ENCODE data around the gene CFAP92.
"Not testable (repeated sequence)": the region's sequence is repeated elsewhere in the genome, so short reads cannot be mapped to it uniquely, and the experiment has no call there.

Gene CFAP92

DNA sequence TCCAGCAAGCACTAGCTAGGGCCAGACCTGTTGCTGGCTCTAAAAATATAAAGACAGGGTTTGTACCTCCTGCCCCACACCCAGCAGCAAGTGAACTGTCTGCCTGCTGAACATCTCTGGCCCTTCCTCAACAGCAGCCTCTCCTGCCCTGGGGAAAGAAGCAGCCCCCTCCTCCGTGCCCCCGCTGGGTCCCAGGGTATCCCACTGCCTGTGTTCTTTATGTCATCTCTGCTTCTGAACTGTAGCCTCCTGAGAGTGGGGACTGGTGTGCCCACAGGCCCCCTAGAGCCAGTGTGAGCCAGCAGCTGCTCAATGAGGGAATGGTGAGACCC, 60.0 kb downstream of the CFAP92 start:
- H3K4me1 Mint-ChIP-seq: no peaks in the 10 kb centered on the region
- H3K27ac Mint-ChIP-seq: no peak overlapping the region
- no peak for DNase-seq
- TF ChIP-seq, protein P1, sequence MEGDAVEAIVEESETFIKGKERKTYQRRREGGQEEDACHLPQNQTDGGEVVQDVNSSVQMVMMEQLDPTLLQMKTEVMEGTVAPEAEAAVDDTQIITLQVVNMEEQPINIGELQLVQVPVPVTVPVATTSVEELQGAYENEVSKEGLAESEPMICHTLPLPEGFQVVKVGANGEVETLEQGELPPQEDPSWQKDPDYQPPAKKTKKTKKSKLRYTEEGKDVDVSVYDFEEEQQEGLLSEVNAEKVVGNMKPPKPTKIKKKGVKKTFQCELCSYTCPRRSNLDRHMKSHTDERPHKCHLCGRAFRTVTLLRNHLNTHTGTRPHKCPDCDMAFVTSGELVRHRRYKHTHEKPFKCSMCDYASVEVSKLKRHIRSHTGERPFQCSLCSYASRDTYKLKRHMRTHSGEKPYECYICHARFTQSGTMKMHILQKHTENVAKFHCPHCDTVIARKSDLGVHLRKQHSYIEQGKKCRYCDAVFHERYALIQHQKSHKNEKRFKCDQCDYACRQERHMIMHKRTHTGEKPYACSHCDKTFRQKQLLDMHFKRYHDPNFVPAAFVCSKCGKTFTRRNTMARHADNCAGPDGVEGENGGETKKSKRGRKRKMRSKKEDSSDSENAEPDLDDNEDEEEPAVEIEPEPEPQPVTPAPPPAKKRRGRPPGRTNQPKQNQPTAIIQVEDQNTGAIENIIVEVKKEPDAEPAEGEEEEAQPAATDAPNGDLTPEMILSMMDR (IDR thresholded peaks at IDR 0.05): no peak
- no peak overlapping the region for H3K4me3 Mint-ChIP-seq
- H3K36me3 Mint-ChIP-seq (ENCODE audit: low read depth): no peaks in the 10 kb centered on the region
- peaks cover 50% of the 10 kb centered on the region for H3K27me3 Mint-ChIP-seq (ENCODE audit: low read depth, poor library complexity)
- H3K9me3 Mint-ChIP-seq: peaks cover 12% of the 10 kb centered on the region

DNA sequence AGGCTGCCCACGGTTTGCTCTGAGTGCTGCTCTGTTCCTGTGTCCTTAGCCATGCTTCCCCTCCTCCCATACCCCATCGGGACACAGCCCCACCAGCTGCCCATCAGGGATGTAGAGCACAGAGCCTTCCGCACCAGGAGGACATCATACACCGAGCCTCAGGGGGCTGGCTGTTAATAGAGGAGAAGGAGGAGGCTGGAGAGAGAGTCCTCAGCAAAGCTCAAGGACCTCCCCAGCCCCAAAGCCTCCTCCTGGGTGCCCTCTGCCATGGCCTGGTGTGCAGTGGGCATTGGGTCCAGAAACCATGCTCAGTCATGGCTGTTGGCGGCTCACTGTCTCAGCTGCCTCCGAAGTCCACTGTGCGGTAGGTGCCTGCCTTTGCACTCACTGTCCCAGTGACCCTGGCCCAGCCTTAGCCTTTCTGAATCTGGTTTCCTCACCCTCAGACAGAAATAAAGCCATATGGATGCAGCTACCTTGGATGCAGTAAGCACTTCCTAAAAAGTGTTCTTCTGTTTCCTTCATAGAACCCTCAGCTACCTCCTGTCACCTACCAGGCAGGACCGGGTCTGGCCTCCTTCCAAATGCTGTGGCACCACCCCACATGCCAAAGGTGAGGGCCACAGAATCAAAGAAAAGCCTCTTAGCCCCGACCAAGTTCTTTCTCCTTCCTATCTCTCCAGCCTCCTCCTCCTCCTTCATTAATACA, 60.5 kb downstream of the CFAP92 start:
- H3K4me3 Mint-ChIP-seq: no peak overlapping the region
- TF ChIP-seq, protein P1 (IDR thresholded peaks at IDR 0.05): no peak
- no peaks in the 10 kb centered on the region for H3K36me3 Mint-ChIP-seq (ENCODE audit: low read depth)
- H3K4me1 Mint-ChIP-seq: no peaks in the 10 kb centered on the region
- peaks cover 47% of the 10 kb centered on the region for H3K27me3 Mint-ChIP-seq (ENCODE audit: low read depth, poor library complexity)
- peaks cover 17% of the 10 kb centered on the region for H3K9me3 Mint-ChIP-seq
- no peak for DNase-seq
- no peak overlapping the region for H3K27ac Mint-ChIP-seq

DNA sequence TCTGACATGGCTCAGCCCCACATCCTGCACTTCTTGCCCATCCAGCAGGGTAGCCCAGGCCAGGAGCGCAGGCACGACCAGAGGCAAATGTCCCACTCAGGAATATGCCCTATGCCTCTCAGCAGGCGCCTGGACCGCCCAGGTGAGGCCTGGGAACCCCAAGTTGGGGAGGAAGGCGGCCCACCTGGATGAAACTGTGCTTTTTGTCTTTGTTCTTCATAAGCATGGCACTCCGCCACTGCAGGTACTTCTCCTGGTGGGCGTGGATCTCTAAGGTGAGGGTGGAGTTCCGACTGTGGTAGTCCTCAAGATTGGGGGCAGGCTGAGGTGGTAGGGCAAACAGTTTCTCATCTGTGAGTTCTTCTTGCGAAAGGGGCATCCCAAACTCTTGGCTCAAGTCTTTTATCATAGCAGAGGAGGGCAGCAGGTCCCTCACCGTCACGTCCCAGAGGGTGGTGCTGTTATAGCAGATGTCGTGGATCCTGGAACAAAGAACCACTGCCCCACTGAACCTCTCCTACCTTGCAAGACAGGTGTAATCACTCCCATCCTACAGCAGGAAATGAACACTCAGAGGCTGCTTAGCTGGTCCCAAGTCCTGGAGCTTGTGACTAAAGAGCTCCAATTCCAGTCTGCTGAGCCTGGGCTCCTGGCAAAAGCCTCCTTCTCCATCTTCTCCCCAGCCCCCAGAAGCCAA, 61.2 kb downstream of the CFAP92 start:
- Mint-ChIP-seq H3K36me3 (ENCODE audit: low read depth) (no peaks in the 10 kb centered on the region), H3K4me3 (no peak overlapping the region), H3K9me3 (peaks cover 24% of the 10 kb centered on the region), H3K27ac (no peak overlapping the region), H3K4me1 (no peaks in the 10 kb centered on the region), H3K27me3 (ENCODE audit: low read depth, poor library complexity) (peaks cover 44% of the 10 kb centered on the region)
- no peak for DNase-seq
- TF ChIP-seq, protein P1 (IDR thresholded peaks at IDR 0.05): no peak

DNA sequence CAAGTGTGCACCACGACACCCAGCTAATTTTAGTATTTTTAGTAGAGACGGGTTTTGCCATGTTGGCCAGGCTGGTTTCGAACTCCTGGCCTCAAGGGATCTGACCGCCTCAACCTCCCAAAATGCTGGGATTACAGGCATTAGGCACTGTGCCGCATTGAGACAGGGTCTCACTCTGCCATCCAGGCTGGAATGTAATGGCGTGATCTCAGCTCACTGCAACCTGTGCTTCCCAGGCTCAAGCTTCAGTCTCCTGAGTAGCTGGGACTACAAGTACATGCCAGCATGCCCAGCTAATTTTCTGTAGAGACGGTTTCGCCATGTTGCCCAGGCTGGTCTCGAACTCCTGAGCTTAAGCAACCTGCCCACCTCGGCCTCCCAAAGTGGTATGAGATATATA, 62.8 kb downstream of the CFAP92 start:
- H3K27me3 Mint-ChIP-seq (ENCODE audit: low read depth, poor library complexity): peaks cover 44% of the 10 kb centered on the region
- H3K4me1 Mint-ChIP-seq: no peaks in the 10 kb centered on the region
- TF ChIP-seq, protein P1 (IDR thresholded peaks at IDR 0.05): no peak
- H3K36me3 Mint-ChIP-seq (ENCODE audit: low read depth): no peaks in the 10 kb centered on the region
- H3K4me3 Mint-ChIP-seq: no peak overlapping the region
- H3K9me3 Mint-ChIP-seq: peaks cover 37% of the 10 kb centered on the region
- no peak overlapping the region for H3K27ac Mint-ChIP-seq
- no peak for DNase-seq

DNA sequence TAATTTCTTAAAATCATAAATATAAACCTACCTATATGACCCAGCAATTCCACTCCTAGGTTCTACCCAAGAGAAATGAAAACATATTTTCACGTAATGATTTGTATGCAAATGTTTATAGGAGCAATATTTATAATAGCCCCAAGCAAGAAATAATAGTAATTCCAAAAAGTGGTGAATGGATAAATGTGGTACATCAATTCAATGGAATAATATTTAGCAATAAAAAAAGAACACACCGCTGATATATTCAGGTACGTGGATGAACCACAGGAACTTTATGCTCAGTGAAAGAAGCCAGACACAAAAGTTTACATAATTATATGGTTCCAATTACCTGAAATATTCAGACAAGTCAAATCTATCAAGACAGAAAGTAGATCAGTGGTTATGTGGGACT, 64.5 kb downstream of the CFAP92 start:
- Mint-ChIP-seq H3K27ac (no peak overlapping the region), H3K4me3 (no peak overlapping the region), H3K36me3 (ENCODE audit: low read depth) (peaks cover 13% of the 10 kb centered on the region), H3K27me3 (ENCODE audit: low read depth, poor library complexity) (peaks cover 46% of the 10 kb centered on the region), H3K9me3 (peaks cover 54% of the 10 kb centered on the region), H3K4me1 (no peaks in the 10 kb centered on the region)
- DNase-seq: no peak
- TF ChIP-seq, protein P1 (IDR thresholded peaks at IDR 0.05): no peak

DNA sequence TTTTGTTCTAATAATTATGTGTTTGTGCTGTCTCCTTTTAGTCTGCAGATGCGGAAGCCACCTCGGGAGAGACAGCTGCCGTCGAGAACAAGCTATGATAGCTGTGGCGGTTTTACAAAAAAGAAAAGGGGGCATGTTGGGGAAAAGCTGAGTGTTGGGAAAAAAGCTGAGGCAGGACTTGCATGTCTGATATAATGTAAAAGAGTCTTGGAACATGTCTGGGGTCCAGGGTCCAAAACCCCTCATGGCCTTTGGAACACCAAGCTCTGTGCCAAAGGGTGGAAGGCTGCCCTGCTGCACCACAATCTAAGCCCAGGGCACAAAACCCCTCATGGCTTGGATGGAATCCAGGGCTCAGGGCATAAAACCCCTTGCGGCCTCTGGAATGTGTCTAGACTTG, 69.9 kb downstream of the CFAP92 start:
- not testable (repeated sequence) for DNase-seq; H3K4me3 Mint-ChIP-seq; H3K27ac Mint-ChIP-seq; H3K4me1 Mint-ChIP-seq; H3K27me3 Mint-ChIP-seq (ENCODE audit: low read depth, poor library complexity)
- Mint-ChIP-seq H3K9me3 (peaks cover 95% of the 10 kb centered on the region), H3K36me3 (ENCODE audit: low read depth) (peaks cover 55% of the 10 kb centered on the region)
